Left hindlimb (tissue), 1 donor: ENCODE data around the gene PNKD.
A peak's percentile ranks its signal among the peaks of the same experiment; 100 is the strongest.
"Not testable (repeated sequence)": the region's sequence is repeated elsewhere in the genome, so short reads cannot be mapped to it uniquely, and the experiment has no call there.

Source experiments
- DNase-seq: peaks from one replicate; pipeline ENCODE4 v3.0.0-alpha.2; 2018

Gene PNKD

DNA sequence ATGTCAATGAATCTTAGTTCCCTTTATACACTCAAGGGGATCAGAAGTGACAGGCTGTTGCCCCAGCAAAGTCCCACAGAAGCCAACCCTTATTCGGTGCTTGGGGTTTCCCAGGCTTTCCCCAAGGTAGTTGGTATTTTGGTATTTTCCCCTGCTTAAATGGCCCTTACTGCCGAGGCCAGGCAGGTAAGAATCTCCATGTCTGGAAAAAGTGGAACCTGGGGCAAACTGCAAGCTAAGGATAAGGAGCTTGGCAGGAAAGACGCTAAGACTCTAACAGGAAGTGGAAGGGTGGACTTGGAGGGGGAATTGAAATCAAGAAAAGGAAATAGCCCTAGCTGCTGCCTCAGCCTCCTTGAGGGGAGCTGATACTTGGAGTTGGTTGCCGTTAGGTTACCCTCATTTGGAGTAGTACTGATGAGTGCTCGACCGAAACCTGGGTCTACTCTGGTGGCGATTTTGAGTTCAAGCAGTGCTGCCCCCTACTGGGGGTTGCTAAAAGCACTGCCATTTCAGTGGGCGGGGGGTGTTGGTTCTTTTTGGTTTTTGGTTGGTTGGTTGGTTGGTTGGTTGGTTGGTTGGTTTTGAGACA lies 12.8 kb upstream of the PNKD start:
- no peak for DNase-seq

DNA sequence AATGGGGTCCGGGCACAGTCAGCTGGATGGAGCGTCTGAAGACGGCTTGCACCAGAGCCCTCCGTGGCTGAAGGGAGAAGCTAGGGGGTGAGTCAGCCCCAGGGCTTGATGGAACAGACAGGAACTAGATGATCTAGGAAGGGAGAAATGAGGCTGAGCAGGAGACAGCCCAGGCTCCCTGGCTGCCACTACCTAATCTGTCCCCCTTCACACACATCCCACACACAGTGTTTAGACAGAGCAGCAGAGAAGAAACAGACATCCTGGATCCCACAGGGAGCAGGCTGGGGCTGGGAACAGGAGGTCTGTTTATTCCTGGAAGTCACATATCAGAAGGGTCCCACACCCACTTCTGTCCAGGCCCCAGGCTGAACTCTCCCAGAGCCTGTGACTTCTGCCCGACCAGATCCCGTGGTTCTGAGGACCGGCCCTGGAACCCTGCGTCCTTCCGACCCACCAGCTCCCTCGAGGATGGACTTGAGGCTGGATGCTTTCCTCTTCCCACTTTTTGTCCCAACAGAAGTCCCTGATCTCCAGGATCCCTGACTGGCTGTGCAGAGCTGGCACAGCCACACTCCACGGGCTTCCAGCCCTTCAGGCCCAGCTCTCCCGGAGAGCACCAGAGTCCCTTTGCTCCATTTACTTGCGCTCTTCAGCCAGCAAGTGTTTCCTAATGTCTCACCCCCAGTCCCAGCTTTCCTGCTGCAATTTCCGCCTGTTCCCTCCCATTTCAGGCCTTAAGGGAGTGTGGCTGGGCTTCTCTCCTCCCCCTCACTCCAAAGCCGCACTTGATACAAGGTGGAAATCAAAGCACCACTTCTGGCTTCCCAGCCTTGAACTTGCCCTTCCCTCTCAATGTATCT lies 11.0 kb upstream of the PNKD start:
- DNase-seq = no peak

DNA sequence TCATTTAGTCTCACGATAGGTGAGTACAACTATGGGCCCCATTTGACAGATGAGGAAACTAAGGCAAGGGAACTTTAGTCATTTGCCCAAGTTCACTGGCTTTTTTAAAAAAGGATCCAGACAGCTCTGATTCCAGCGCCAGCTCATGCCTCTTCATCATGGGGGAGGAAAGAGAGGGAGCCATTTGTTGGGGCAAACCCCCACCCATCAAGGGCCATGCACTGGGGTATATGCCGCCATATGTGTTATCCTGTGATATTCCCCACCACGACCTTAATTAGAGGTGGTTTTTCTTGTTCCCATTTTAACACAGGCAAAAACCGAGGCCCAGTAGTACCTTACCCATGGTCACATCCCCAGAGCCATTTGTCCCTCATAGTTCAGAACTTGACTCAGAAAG lies 10.2 kb upstream of the PNKD start:
- DNase-seq = no peak

DNA sequence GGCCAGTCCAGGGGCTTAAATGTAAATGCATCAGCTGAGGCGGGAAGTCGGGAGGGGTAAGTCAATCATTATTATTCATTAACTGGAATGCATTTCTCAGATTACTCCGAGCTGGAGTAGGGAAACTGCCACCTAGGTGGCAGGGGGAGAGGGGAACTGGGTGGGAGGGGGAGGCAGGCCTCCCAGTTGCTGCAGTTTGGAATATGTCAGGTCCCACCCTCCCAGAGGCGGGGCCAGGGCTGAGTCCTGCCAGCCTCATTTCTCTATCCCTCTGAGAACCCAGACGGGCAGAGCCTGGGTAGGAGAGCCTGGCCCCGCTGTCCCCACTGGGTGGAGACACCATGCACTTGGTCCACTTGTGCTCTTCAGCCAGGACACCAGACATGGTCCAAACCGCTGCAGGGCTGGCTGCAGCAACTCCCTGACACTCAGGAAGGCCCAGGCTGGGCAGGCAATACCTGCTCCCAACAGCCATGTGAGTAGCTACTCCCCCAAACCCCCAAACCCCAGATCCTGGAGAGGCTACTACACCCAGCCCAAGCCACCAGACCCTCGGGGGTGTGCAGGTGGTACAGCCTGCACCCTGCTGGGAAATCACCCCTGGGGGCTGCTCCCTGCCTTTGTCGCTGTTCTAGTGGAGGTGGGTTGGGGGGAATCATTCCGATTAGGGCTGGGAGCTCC lies 9.4 kb upstream of the PNKD start, which contains the start of gene GPBAR1:
TSS of gene GPBAR1 (plus strand) at position 274 of the 681 bp plus-strand sequence. CDS start 1,710 bp downstream, outside the sequence.
- peak; percentile 39 for DNase-seq

DNA sequence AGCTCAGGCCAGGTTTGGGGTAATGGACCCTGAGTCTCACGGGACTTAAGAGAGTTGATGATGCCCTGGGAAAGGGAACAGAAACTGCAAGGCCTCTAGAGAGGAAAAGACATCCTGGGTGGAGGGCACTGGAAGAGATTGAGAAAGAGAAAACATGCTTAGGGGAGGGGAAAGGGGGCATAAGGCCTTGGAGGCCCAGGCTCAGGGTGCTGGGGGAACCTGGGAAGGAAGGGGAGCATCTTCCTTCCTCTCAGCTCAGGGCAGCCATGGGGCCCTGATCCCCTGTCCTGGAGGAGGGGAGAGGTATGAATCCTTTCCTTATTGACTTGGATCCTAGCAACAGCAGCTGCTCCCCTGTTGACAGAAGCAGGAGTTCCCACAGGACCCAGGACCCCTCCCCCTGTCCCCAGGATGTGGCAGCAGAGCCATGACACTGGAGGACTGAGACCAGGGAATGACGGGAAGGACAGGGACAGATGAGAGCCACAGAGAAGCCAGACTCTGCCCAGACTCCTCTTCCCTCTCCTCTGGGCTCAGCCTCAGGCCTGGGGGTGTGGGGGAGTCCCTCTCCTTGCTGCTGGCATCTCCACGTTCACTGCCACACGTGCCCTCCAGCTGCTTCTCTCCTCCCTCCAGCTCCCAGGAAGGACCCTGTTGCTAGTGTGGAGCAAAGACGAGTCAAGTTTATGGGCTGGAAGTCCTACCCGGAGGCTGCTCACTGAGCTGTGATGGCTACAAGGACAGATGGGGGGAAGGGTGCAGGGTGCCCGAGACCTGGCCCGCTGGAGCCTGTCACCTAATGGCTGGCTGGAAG lies 8.7 kb upstream of the PNKD start:
- DNase-seq = no peak

DNA sequence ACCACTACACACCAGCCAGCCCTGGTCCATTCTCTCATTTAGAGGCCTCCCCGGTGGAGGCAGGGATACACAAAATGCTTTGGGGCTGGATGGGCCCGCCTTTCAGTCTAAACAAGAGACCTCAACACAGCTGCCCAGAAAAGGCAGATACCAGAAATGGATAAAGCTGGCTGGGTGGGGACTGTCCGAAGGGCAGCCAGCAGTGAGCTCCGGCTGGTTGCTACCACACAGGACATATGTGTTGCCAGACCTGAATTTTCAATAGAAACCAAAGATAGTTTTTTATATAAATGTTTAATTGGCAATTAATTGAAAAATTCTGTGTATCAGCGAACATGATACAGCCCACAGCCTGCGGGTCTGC lies 8.1 kb upstream of the PNKD start:
- DNase-seq = peak; percentile 25

DNA sequence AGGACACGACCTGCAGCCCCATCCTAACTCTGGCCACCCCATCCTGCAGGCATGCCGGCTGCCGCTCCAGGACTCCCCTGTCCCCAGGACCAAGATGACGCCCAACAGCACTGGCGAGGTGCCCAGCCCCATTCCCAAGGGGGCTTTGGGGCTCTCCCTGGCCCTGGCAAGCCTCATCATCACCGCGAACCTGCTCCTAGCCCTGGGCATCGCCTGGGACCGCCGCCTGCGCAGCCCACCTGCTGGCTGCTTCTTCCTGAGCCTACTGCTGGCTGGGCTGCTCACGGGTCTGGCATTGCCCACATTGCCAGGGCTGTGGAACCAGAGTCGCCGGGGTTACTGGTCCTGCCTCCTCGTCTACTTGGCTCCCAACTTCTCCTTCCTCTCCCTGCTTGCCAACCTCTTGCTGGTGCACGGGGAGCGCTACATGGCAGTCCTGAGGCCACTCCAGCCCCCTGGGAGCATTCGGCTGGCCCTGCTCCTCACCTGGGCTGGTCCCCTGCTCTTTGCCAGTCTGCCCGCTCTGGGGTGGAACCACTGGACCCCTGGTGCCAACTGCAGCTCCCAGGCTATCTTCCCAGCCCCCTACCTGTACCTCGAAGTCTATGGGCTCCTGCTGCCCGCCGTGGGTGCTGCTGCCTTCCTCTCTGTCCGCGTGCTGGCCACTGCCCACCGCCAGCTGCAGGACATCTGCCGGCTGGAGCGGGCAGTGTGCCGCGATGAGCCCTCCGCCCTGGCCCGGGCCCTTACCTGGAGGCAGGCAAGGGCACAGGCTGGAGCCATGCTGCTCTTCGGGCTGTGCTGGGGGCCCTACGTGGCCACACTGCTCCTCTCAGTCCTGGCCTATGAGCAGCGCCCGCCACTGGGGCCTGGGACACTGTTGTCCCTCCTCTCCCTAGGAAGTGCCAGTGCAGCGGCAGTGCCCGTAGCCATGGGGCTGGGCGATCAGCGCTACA lies 7.4 kb upstream of the PNKD start:
- DNase-seq = peak; percentile 33

DNA sequence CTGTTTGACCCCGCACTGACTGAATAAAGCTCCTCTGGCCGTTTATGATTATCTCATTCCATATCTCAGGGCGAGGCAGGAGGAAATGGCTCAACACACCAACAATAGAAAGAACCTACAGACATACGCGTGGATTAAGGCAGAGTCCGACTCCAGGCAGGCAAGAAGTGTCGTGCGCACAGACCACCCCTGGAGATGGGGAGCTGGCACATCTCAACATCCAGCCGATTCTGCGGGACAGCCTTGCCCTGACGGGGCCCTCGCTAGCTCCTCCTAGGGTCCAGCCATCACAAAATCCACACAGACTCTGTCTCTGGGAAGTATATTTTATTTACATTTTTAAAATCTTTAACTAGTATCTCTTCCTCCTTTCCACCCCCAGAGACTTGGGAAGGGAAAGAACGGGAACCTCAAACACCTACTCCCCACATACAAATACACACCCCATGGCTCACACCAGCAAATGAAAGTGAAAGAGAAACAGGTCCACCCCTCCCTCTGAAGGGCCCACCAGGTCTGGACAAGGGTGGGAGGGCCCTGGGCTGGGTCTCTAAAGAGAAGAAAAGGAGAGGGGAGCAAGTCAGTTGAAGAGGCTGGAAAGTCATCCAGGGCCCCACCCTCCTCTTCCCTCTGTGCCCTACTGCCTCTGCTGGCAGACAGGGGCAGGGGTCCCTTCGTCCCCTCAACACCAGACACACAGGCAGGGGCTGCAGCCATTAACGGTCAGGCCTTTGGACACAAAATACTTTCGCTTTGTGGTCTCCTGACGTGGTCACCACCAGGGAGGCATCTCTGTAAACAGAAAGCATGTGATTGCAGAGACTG lies 6.3 kb upstream of the PNKD start:
- no peak for DNase-seq

DNA sequence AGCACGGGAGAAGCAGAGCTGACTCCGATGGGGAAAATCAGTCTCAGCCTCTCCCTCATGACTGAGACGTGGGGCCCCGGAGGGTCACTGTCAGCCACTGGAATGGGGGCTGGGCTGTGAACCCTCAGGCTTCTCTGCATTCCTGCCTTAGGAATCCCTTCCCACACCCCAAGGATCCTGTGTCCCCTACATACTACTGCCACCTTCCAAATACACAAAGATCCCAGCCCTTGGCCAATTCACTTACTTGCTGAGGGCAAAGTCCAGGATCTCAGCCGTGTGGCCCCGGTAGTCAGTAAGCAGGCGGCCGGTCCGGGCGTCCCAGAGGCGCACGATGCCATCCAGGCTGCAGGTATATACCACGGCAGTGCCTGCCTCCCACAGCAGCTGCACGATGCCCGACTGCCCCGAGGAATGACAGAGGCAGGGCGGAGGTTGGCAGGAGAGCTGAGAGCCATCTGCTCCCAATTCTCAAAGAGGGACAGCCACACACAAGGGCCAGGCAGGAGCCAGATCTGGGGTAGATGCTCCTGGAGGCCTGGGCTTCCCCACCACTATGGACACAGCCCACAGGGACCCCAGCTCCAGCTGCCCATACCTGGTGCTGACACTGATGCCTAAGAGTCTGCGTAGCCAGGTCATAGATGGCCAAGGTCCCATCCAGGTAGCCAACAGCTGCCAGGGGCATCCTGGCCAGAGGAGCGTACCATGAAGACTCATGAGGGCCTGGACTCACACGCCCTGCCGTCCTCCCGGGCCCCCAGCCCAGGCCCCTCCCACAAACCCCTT lies 5.4 kb upstream of the PNKD start:
- peak; percentile 28 for DNase-seq

DNA sequence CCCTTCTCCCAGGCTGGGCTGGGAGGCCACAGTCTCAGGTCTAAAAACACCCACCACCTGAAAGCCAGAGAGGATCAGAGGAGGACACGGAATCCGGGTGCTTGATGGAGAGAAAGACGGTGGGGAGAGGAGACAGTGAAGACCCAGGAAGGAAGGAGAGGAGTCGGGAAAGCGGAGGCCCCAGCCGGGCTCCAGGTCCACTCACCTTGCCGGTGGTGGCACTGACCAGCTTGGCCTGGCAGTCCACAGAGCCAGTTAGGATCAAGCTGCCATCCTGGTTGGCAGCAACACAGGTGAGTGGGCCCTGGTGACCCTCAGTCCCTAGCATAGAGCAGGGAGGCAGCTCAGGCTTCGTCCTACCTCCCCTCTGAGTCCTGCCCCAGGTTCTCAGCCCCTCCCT lies 4.7 kb upstream of the PNKD start:
- peak; percentile 17 for DNase-seq

DNA sequence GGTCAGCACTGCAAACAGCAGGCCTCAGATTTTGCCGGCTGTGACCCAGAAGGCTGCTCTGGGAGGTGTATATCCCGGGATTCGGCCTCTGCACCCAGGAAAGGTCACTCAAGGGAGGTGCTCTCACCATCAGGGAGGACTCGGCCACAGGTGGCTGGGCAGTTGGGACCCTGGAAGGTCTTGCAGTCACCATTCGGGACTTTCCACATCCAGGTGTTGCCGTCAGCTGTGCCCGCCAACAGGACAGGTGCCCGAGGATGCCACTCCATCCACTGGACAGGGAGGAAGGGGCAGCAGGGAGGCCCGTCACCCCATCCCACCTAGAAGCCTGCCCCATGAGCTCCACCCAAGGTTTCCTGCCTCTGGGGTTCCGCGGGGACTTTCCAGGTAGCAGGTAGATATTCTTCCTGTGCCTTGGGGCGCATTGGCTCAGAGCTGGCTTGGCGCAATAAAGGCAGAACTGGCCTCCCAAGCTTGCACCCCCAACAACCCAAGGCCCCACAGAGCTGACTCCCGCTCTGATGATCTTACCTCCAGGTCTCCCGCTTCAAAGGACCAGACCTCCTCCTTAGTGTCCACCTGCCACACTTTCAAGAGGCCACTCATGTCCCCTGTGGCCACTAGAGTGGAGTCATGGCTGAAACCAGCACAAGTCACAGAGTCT lies 3.9 kb upstream of the PNKD start:
- DNase-seq = peak; percentile 21

DNA sequence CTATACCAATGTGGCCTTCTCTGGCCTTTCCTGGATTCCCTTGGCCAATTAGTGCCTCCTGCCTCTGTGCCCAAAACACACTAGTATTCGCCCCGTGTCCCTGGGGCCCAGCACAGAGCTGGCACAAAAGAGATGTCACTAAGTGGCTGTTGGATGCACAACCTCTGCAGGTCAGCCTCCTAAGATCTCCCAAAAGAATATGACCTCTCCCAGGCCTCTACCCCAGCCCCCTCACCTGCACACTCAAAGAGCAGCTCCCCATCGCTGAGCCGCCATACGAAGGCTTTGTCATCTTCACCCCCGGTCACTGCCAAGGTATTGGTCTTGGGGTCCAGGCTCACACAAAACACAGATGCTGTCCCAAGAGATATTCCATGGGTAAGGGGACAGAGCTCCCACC lies 3.1 kb upstream of the PNKD start:
- peak; percentile 24 for DNase-seq

DNA sequence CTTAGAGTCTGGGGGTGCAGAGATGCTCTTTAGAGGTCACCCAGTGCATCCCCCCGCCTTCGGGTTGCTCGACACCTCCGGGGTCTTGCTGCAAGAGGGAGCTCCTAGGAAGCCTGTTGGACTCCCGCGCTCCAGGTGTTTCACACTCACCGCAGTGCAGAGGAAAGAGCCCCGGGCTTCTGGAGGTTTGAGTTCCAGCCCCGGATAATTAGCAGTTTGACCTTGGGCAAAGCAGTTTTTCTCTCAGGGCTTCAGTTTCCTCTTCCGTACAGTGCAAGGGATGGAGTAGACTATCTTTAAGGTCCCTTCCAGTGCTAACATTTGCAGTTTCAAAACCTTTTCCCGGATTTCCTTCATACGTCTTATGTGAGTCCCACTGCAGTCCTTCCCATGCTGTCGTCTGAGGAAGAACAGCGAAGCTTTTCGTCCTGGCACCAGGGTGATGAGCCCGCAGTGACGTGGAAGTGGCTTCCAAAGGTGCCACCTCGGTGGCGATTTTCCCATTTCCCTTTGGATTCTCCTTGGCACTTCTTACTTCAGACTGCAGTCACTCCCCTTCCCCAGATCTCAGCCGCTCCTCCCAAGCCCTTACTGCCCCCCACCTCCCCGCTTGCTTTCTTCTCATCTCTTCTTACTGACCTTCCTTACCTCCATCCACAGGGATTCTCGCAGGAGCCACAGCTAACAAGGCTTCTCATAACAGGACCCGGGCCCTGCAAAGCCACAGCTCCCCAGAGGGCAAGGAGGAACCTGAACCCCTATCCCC lies 585 bp downstream of the PNKD start:
- no peak for DNase-seq

DNA sequence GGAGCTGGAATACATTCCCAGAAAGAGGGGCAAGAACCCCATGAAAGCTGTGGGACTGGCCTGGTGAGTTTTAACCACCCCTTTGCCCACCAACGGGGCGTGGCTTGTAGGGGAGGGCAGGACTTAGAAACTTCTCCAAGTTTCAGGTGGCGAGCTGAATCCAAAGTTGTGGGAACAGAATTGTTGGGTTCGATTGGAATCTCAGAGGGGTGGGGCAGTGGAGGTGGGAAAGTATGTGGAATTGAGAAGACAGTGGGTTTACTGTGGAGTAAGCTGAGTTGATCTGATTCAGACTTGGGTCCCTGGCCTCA lies 1.1 kb downstream of the PNKD start:
- no peak for DNase-seq

DNA sequence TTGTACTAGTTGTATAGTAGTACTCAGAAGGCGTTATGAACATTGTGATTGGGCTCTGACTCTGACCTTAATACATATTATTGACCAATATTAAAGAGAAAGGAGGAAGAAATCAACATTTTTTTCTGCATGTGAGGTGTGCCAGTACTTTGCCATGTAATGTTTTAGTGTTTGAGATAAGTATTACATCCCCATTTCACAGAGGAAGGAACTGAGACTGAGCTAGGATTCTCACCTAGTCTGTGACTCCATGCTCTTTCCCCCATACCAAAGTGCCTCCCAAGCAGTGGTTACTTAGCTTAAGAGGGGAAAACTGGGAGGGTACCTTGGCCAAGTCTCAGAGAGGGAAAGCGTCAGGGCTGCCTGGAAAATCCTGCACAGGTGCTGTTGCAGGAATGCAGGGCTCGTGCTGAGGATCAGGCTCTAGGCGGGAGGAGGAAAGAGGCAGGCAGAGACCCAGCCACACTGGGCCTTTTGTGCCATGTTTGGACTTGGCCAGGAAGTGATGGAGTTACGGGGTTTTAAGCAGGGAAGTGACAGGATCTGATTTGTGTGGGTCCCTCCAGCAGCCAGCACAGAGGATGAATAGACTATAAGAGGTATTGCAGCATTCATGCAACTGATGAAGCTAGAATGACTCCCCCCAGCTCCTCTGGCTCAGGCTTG lies 1.7 kb downstream of the PNKD start:
- DNase-seq = no peak

DNA sequence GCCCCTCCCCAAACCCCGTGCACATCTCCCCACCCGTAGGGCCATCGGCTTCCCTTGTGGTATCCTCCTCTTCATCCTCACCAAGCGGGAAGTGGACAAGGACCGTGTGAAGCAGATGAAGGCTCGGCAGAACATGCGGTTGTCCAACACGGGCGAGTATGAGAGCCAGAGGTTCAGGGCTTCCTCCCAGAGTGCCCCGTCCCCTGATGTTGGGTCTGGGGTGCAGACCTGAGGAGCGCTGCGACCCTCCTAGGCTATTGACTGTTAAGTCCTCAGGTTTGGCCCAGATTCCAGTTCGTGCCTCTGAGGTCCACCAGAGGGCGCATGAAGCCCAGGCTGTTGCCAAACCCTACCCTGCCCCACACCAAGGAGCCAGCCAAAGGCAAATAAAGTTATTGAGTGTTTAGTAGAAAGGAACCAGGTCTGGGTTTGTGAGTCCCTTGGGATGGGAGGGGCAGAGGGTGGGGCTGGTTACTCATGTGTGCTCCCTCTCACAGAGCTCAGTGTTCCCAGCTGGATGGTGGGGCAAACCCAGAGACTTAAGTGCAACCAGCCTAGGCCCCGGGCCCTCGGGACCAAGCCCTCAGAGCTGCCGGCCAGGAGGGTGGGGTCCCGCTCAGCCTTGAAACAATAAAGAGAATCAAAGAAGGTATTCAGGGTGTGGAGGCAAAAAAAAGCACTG lies 2.4 kb downstream of the PNKD start:
- DNase-seq = peak; percentile 85

DNA sequence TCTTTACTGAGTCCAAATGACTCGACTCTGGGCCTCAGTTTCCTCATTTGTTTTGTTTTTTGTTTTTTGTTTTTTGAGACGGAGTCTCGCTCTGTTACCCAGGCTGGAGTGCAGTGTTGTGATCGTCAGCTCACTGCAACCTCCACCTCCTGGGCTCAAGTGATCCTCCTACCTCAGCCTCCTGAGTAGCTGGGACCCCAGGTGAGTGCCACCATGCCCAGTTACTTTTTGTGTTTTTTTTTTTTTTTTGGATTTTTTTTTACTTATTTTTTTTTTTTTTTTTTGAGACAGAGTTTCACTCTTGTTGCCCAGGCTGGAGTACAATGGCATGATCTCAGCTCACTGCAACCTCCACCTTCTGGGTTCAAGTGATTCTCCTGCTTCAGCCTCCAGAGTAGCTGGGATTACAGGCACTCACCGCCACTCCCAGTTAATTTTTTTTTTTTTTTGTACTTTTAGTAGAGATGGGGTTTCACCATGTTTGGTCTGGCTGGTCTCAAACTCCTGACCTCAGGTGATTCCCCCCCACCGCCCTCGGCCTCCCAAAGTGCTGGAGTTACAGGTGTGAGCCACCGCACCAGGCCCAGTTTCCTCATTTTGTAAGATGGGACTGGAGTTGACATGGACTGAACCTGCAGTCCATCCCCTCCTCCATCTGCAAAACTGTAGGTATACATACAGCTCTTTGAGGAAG lies 3.0 kb downstream of the PNKD start:
- DNase-seq = not testable (repeated sequence)
